IPS DF 6.9 (cell line): ENCODE results near the gene EXTL1.
"Not testable (repeated sequence)": the region's sequence is repeated elsewhere in the genome, so short reads cannot be mapped to it uniquely, and the experiment has no call there.

ENCODE experiments used
- DNase-seq: peaks from one replicate; pipeline ENCODE4 v3.0.0-alpha.2; 2013; ENCODE audit warnings: low read depth, low spot score
- H3K27ac ChIP-seq: one replicate; pipeline ENCODE4 v1.5.1; 2013; ENCODE audit warnings: low read length, control low read depth
- H3K27me3 ChIP-seq: 2 replicates; pipeline ENCODE4 v1.6.1; 2013; ENCODE audit warnings: mild to moderate bottlenecking, low read length; ENCODE audit not compliant: control insufficient read depth, insufficient read depth
- H3K36me3 ChIP-seq: 2 replicates; pipeline ENCODE4 v1.6.1; 2013; ENCODE audit warnings: low read length; ENCODE audit not compliant: control insufficient read depth, insufficient read depth
- H3K4me1 ChIP-seq: 2 replicates; pipeline ENCODE4 v1.6.1; 2013; ENCODE audit warnings: low read length; ENCODE audit not compliant: control insufficient read depth, insufficient read depth
- H3K4me3 ChIP-seq: 2 replicates; pipeline ENCODE4 v1.5.1; 2013; ENCODE audit warnings: mild to moderate bottlenecking, low read length
- H3K9me3 ChIP-seq: 2 replicates; pipeline ENCODE4 v1.6.1; 2013; ENCODE audit warnings: low read length, inconsistent platforms; ENCODE audit not compliant: control insufficient read depth, insufficient read depth
- WGBS: extraction: QIAGEN DNeasy Blood & Tissue Kit; methylation state at CpG from one replicate; pipeline ENCODE4 v1.1.7; 2013; ENCODE audit warnings: mixed read lengths, missing lambda C conversion rate; ENCODE audit not compliant: insufficient read length, insufficient coverage; 5-methylcytosine and 5-hydroxymethylcytosine counted together

EXTL1 gene

GRCh38 chr1:26021647-26022403 is at the start of gene EXTL1:
EXTL1 (plus strand) TSS chr1:26021775; CDS start chr1:26022647, 872 bp downstream.
- no CpG with 5 or more reads among the region's 15 CpGs for WGBS
- no peaks in the 10 kb centered on the region for H3K36me3 ChIP-seq
- peak within 1 kb of the TSS; percentile 37; the same call in 1 of the 2 replicates for H3K4me3 ChIP-seq
- DNase-seq: no peak
- no peaks in the 10 kb centered on the region for H3K27me3 ChIP-seq
- H3K4me1 ChIP-seq: peaks cover 1% of the 10 kb centered on the region
- no peaks in the 10 kb centered on the region for H3K9me3 ChIP-seq
- no peak within 1 kb of the TSS for H3K27ac ChIP-seq

GRCh38 chr1:25971811-25972180 is 49.8 kb upstream of the EXTL1 start:
- no CpG with 5 or more reads among the region's 1 CpG for WGBS
- Histone ChIP-seq H3K4me1 (no peaks in the 10 kb centered on the region), H3K9me3 (no peaks in the 10 kb centered on the region), H3K4me3 (no peak overlapping the region), H3K27ac (no peak overlapping the region), H3K36me3 (no peaks in the 10 kb centered on the region), H3K27me3 (no peaks in the 10 kb centered on the region)
- DNase-seq: no peak

- Histone ChIP-seq H3K4me1 (no peaks in the 10 kb centered on the region), H3K9me3 (no peaks in the 10 kb centered on the region), H3K27me3 (no peaks in the 10 kb centered on the region), H3K4me3 (no peak overlapping the region), H3K36me3 (no peaks in the 10 kb centered on the region), H3K27ac (no peak overlapping the region)
- no peak for DNase-seq
- WGBS: no CpG with 5 or more reads among the region's 6 CpGs
Measured at GRCh38 chr1:25973610-25974321, 47.8 kb upstream of the EXTL1 start.

- H3K27me3 ChIP-seq: no peaks in the 10 kb centered on the region
- no CpG with 5 or more reads among the region's 5 CpGs for WGBS
- no peaks in the 10 kb centered on the region for H3K9me3 ChIP-seq
- DNase-seq: no peak
- H3K27ac ChIP-seq: no peak overlapping the region
- no peaks in the 10 kb centered on the region for H3K4me1 ChIP-seq
- H3K4me3 ChIP-seq: no peak overlapping the region
- no peaks in the 10 kb centered on the region for H3K36me3 ChIP-seq
Measured at GRCh38 chr1:25977801-25978200, 43.8 kb upstream of the EXTL1 start.

- Histone ChIP-seq H3K27ac (no peak overlapping the region), H3K36me3 (no peaks in the 10 kb centered on the region), H3K9me3 (no peaks in the 10 kb centered on the region), H3K27me3 (no peaks in the 10 kb centered on the region), H3K4me3 (no peak overlapping the region), H3K4me1 (no peaks in the 10 kb centered on the region)
- DNase-seq: no peak
- no CpG with 5 or more reads among the region's 2 CpGs for whole genome bisulfite sequencing
Measured at GRCh38 chr1:25978403-25978802, 43.2 kb upstream of the EXTL1 start.

- Histone ChIP-seq H3K9me3 (no peaks in the 10 kb centered on the region), H3K27ac (no peak overlapping the region), H3K4me1 (no peaks in the 10 kb centered on the region), H3K36me3 (no peaks in the 10 kb centered on the region; the same call in 1 of the 2 replicates), H3K27me3 (no peaks in the 10 kb centered on the region), H3K4me3 (no peak overlapping the region)
- no CpG with 5 or more reads among the region's 7 CpGs for WGBS
- no peak for DNase-seq
Measured at GRCh38 chr1:25979210-25979609, 42.4 kb upstream of the EXTL1 start.

GRCh38 chr1:25985171-25985570 is 36.4 kb upstream of the EXTL1 start:
- H3K36me3 ChIP-seq: no peaks in the 10 kb centered on the region; the same call in 1 of the 2 replicates
- no peak overlapping the region for H3K27ac ChIP-seq
- no peak overlapping the region for H3K4me3 ChIP-seq
- H3K27me3 ChIP-seq: no peaks in the 10 kb centered on the region; the same call in 1 of the 2 replicates
- DNase-seq: no peak
- no peaks in the 10 kb centered on the region for H3K4me1 ChIP-seq
- WGBS: no CpG with 5 or more reads among the region's 1 CpG
- no peaks in the 10 kb centered on the region for H3K9me3 ChIP-seq

- Histone ChIP-seq H3K36me3 (no peaks in the 10 kb centered on the region; the same call in 1 of the 2 replicates), H3K4me3 (no peak overlapping the region), H3K4me1 (no peaks in the 10 kb centered on the region), H3K27me3 (no peaks in the 10 kb centered on the region; the same call in 1 of the 2 replicates), H3K9me3 (no peaks in the 10 kb centered on the region), H3K27ac (no peak overlapping the region)
- no peak for DNase-seq
- no CpG with 5 or more reads among the region's 3 CpGs for WGBS
Measured at GRCh38 chr1:25985670-25986069, 35.9 kb upstream of the EXTL1 start.

GRCh38 chr1:25986773-25987172 is 34.8 kb upstream of the EXTL1 start:
- WGBS: no CpG with 5 or more reads among the region's 10 CpGs
- H3K27ac ChIP-seq, H3K4me3 ChIP-seq, DNase-seq, H3K9me3 ChIP-seq, H3K4me1 ChIP-seq, H3K36me3 ChIP-seq, H3K27me3 ChIP-seq: not testable (repeated sequence)

- no peak for DNase-seq
- H3K36me3 ChIP-seq: no peaks in the 10 kb centered on the region; the same call in 1 of the 2 replicates
Measured at GRCh38 chr1:25987951-25988350, 33.6 kb upstream of the EXTL1 start.

More at GRCh38 chr1:25987951-25988350, 33.6 kb upstream of the EXTL1 start:
- no CpG with 5 or more reads among the region's 2 CpGs for WGBS
- Histone ChIP-seq H3K9me3 (no peaks in the 10 kb centered on the region), H3K27me3 (no peaks in the 10 kb centered on the region; the same call in 1 of the 2 replicates), H3K27ac (no peak overlapping the region), H3K4me1 (no peaks in the 10 kb centered on the region), H3K4me3 (no peak overlapping the region)
